GM10266 (cell line): ENCODE data around the gene ANKMY1.

Experiments used
- DNase-seq: peaks from one replicate; pipeline ENCODE4 v3.0.0; 2012; ENCODE audit errors: extremely low spot score
- CTCF ChIP-seq: IDR thresholded peaks from 2 replicates; pipeline ENCODE4 v1.5.1; 2012; ENCODE audit warnings: mild to moderate bottlenecking, low read depth; ENCODE audit not compliant: control insufficient read depth, insufficient read depth; ENCODE audit errors: missing control alignments

The ANKMY1 gene

DNA sequence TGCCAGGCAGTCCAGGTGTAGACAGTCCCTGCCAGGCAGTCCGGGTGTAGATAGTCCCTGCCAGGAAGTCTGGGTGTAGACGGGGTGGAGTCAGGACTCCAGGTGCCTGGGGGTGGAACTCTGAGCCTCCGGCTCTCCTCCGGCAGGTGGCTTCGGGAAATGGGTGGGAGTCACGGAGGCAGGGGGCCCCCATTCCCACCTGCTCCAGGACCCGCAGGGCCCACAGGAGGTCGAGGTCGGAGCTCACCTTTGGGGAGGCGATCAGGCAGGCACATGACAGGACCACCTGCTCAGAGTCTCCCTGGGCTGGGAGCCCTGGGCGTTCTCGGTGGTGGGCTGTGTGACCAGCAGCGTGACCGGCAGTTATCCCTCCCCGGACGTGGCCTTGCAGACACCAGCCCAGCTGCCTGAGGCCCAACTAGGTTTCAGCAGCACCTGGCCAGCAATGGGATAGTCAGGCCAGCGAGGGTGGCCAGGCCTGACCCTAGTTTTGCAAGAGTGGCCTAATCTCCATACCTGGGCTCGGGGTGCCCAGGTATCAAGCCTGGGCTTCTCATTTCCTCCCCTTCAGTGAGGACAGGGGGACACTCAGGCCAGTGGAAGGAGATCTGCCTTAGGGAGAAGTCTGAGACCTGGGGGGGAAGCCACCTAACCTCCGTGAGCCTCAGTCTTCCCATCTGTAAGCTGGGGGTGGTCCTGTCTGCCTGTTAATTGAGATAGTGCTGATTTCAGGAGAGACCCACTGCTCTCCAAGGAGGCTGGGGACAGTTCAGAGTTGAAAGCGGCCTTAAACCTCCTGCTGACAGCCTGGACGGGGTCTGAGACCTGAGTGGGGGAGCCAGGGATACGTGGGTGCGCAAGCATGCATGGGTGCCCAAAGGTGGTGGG, 109.2 kb downstream of the ANKMY1 start:
- no peak for DNase-seq
- no peak for TF ChIP-seq CTCF

DNA sequence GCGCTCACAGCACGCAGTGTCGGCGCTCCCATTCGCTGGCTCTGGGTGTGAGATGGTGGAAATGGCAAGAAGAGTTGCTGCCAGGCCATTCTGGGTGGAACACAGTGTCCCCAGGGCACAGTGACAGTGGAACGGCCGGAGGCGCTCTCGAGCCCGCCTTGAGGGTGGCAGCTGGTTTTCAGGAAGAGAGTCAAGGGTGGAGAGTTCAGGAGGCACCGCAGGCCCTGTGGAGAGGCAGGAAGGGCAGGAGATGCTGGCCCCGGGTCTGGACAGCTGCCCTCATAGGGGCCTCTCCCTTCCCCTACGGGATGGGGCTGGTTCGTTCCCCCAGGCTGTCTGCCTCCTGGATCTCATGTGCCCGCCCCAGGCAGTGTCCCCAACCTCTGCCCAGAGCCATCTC, 109.9 kb downstream of the ANKMY1 start:
- TF ChIP-seq CTCF = no peak
- DNase-seq = no peak

DNA sequence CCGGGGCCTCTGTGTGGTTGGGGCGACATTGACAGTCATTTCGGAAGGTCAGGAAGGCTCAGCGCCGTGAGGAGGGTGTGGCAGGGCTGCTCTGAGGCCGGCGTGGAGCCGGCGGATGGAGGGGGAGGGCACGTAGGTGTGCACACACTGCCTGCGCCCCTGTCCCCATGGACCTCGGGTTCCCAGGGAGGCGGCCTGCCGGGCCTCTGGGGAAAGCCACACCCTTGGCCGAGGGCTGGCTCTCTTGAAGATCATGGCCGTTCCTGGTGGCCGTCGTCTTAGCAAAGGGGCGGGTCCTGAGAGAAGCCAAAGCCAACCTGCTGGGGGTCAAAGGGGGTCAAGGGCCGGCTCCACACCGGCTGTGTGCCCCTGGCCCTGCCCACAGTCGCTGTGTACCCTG, 110.5 kb downstream of the ANKMY1 start:
- TF ChIP-seq CTCF = no peak
- DNase-seq = no peak

DNA sequence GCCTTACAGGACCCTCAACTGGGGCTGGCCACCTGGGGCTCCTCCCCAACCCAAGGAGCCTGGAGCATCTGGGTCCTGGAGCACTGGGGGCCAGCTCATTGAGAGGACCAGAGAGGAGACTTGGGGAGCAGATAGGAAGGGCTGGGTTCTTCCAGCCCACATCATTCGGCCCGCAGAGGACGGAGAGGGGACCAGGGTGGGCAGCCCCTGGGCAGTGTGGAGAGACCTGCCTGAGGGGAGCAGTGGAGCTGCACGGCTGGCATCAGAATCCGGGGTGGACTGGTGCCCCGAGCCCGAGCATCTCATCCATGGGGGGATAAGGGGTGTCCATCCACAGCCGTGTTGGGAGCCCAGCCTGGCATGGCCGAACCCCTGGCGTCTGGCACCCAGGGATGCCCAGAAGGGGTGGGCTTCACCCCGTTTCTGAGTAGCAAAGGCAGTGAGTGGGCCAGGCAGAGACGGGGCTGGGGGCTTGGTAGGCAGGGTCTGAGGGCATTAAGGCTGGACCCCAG, 111.1 kb downstream of the ANKMY1 start:
- DNase-seq = no peak
- no peak for TF ChIP-seq CTCF

DNA sequence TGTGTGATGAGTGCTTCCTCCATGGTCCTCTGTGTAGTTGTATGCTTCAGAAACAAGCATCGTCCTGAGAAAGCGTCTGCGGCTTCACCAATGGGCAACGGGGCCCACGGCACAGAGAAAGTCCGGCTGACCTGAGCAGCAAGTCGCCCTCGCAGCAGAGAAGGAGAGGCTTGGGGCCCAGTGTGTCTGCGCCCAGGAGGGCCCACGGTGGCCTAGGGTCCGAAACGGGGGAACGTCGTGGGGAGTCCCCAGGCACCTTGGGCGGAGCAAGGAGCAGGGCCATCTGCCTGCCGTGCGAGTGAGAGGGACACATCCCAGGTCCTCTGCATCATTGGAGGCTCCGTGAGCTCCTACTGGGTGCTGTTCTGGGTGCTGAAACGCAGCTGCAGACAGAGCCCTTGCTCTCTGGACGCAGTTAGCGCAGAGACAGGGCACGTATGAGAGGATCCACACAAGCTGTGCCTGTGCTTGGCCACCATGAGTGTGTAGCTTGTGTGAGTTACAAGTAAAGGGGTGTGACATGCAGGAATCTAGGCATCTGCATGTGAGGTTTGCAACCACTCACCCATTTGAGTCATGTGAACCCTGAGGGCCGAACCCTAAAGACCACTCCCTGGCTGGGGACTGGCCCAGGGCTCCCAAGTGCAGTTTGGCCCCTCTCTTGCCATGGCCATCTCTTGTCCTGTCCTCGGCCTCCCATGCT, 111.7 kb downstream of the ANKMY1 start:
- DNase-seq = no peak
- no peak for TF ChIP-seq CTCF

DNA sequence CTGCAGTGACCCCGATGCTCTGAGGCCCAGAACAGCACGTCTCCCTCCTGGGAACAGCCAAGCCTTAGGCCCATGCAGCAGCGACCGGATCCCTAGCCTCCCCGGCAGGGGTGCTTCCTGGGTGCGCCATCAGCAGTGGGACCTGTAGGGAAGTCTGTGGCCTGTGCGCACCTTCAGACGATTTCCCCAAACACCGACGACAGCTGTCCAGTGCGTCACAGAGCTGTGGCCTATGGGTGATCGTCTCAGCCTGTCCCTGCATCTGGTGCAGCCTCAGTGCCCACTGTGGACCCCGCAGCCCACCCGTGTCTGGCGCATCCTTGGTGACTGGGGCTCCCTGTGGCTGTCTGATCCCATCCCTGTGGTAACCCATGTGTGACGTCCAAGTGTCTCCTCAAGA, 113.3 kb downstream of the ANKMY1 start:
- TF ChIP-seq CTCF = no peak
- no peak for DNase-seq

GRCh38 chr2:240443891-240444301, 113.9 kb downstream of the ANKMY1 start:
- no peak for TF ChIP-seq CTCF

More at GRCh38 chr2:240443891-240444301, 113.9 kb downstream of the ANKMY1 start:
- no peak for DNase-seq
